ENCODE data around the gene ROBO3.
A peak's percentile ranks its signal among the peaks of the same experiment; 100 is the strongest.

Gene ROBO3

DNA sequence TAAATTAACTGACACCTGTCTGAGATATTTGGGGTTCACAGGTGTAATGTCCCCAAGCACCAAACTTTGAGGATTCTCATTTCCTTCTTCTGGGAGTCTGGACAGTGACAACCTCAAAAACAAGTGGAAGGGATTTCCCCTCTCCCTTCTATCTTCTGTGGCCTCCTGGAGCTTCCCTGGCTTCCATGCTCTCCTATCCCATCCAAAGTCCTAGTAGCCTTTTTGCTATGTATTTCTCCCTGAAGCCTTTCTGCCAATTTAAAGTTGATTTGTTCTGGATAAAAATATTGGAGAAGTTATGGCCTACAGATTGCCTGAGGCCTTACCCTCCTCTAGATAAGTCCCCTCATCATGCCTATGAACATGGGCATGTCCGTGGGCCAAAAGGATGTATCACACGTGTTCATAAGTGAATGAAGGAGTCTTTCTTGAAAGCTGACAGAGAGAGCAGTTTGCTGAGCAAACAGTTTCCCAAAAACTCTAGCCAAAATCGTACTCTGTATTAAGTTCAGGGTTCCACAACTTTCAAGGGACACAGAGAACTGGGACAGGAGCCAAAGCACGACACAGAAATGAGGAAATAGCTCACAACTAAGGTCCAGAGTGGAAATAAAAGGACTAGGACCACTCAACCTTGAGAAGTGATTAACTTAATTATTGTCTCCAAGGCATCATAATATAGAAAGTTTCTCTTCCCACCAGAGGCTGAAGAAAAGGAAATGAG lies 63.9 kb downstream of the ROBO3 start:
- DNase-seq = no peak

DNA sequence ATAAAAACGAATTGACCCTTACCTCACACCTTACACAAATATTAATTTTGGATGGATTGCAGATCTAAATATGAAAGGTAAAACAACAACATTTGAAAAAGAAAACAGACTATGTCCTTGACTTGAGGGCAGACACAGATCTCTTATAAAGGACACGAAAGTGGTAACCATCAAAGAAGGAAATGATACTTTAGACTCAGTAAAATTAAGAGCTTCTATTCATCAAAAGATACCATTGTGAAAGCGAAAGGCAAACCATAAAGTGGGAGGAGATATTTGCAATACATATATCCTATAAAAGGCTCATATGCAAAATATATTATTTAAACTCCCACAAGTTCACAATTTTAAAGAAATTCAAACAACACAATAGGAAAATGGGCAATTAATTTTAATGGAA lies 65.6 kb downstream of the ROBO3 start:
- DNase-seq = peak; percentile 62

Measured in suppressor macrophage treated with lipopolysaccharide for 4 hours (primary cell).